NCI-H1694 (cell line): ENCODE results near the gene NLRP11.
"Not testable (repeated sequence)": the region's sequence is repeated elsewhere in the genome, so short reads cannot be mapped to it uniquely, and the experiment has no call there.

Experiments used
- DNase-seq: peaks from one replicate; lab custom pipeline; 2025; lab: John Stamatoyannopoulos, UW

The NLRP11 gene

DNA sequence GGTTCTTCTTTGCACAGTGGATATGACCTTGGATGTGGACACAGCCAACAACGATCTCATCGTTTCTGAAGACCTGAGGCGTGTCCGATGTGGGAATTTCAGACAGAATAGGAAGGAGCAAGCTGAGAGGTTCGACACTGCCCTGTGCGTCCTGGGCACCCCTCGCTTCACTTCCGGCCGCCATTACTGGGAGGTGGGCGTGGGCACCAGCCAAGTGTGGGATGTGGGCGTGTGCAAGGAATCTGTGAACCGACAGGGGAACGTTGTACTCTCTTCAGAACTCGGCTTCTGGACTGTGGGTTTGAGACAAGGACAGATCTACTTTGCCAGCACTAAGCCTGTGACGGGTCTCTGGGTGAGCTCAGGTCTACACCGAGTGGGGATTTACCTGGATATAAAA is 53.5 kb downstream of the NLRP11 start:
- no peak for DNase-seq

DNA sequence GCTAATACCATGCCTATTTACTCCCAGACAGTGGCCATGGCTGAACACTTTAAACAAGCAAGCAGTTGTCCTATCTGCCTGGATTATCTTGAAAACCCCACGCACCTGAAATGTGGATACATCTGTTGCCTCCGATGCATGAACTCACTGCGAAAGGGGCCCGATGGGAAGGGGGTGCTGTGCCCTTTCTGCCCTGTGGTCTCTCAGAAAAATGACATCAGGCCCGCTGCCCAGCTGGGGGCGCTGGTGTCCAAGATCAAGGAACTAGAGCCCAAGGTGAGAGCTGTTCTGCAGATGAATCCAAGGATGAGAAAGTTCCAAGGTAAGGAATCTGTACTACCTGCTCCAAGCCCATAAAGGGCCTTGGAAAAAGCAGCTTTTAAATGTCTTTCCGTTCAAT is 54.3 kb downstream of the NLRP11 start:
- DNase-seq: no peak

DNA sequence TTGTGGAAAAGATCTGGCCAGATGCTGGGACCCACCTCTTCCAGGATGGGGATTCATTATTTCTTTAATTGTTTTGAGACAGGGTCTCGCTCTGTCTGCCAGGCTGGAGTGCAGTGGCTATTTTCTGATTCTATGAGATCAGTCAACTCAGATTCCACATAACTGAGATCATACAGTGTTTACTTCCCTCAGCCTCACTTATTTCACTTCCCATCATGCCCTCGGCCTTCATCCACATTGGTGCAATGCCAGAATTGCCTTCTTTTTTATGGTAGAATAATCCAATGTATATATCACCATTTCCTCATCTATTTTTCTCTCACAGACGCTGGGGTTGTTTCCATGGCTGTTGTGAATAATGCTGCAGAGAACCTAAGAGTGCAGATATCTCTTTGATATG is 62.2 kb downstream of the NLRP11 start:
- not testable (repeated sequence) for DNase-seq

DNA sequence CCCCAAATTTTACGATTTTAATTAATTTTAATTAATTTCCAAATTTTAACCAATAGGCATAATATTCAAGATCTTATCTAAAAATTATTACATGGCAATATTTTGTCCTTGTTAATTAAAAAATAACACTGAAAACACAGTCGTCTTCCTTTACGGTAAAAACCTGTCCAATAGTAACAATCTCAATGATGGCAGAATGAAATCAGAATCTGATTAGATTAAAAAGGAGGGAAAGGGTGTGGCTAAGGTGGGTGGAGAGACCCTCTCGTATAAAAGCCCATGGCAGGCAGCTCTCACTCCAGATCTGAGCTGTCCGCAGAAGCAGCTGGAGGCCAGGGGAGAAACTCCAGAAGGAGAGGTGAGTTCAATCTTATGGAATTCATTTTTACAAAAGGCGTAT is 63.0 kb downstream of the NLRP11 start, which contains the start of gene RFPL4AL1:
Gene RFPL4AL1 (plus strand): TSS at position 301 of the 400 bp plus-strand sequence. CDS start 2,687 bp downstream, outside the sequence.
- not testable (repeated sequence) for DNase-seq

DNA sequence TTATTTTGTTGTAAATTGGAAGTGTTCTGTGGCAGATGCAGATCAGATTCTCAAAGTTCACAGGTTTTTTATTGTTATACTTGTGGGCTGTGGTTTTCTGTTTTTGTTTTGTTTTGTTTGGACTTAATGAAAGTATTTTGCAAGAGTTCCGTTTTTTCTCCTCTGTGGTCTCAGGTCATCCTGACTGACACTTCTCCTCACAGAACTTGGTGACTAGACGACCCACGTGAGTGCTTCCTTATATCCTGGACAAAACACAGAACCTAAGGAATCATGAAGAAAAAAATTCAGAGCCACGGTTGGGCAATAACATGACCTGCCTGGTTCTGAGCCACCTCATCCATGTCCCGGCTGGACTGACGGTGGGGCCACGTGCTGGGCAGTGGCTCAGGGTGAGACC is 65.3 kb downstream of the NLRP11 start:
- no peak for DNase-seq

DNA sequence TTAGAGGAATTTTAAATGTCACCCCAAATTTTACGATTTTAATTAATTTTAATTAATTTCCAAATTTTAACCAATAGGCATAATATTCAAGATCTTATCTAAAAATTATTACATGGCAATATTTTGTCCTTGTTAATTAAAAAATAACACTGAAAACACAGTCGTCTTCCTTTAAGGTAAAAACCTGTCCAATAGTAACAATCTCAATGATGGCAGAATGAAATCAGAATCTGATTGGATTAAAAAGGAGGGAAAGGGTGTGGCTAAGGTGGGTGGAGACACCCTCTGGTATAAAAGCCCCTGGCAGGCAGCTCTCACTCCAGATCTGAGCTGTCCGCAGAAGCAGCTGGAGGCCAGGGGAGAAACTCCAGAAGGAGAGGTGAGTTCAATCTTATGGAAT is 73.0 kb downstream of the NLRP11 start, which contains the start of gene RFPL4A:
Gene RFPL4A (plus strand): TSS at position 301 of the 400 bp plus-strand sequence. CDS start 2,704 bp downstream, outside the sequence.
- not testable (repeated sequence) for DNase-seq

DNA sequence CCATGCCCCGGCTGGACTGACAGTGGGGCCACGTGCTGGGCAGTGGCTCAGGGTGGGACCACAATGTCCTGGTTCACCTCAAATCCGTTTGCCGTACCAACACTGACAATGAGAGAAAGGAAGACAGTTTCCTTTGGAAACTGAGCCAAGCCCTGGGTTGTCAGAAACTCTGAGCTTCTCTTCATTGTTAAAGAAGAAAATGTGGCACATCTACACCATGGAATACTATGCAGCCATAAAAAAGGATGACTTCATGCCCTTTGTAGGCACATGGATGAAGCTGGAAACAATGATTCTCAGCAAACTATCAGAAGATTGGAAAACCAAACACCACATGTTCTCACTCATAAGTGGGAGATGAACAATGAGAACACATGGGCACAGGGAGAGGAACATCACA is 75.0 kb downstream of the NLRP11 start:
- not testable (repeated sequence) for DNase-seq

DNA sequence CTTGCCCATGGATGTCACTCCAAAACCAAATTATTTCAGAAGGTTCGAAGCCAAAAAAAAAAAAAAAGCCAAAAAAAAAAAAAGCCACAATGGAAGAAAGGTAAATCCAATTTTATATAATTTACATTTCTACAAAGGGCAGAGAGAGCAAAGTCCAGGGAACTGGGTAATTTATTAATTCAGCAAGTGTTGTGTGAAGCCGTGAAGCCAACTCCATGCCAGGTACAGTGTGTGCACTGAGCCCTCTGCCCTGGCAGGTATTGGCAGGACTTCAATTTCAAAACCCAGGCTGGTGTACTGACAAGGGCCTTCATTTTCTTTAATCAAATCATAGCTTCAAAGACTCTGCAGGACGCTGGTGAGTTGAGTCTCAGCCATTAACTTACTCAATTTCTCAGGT is 78.4 kb downstream of the NLRP11 start:
- DNase-seq: no peak

DNA sequence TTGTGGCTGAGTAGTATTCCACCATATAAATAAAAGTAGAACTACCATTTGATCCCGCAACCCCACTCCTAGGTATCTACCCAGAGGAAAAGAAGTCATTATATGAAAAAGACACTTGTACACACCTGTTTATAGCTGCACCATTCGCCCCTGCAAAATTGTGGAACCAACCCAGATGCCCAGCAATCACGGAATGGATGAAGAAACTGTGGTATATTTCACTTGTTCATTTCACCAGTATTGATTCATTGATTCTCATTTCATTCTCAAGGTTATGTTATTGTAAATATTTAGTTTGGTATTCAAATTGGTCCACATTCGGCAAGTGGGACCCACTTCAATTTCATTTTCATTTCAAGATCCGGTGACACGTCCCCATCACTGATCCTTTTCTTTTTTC is 81.1 kb downstream of the NLRP11 start:
- no peak for DNase-seq

DNA sequence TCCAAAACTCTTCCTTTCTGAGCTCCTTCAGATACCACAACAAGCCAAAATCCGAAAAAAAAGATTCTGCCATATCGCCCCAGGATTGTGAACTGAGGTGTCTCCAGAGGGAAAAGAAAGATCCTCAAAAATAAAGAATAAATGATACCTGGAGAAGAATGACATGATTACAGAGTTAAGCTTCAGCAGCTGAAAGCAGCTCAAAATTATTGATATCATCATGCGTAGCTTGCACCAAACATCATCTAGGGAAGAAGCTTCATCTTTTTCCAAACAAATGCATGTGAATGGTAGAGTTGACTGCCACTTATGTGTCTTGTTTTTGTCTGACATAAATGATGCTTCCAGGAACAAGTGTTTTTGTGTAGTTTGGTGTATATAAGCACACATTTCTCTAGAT is 93.5 kb downstream of the NLRP11 start, which contains the start of gene NLRP9:
Gene NLRP9 (minus strand): TSS at position 101 of the 400 bp plus-strand sequence. CDS start 28 bp downstream, at position 73.
- DNase-seq: no peak
